ENCODE results near the gene TSN.
"Not testable (repeated sequence)": the region's sequence is repeated elsewhere in the genome, so short reads cannot be mapped to it uniquely, and the experiment has no call there.

The TSN gene

GRCh38 chr2:121809607-121810006 lies 54.2 kb downstream of the TSN start:
- H3K4me3 ChIP-seq (ENCODE audit: low read depth, low read length) = no peak overlapping the region
- no peak for TF ChIP-seq CTCF (IDR thresholded peaks at IDR 0.05; ENCODE audit: control insufficient read depth, extremely low read depth, insufficient read depth)
- no peak for DNase-seq (ENCODE audit: low read depth)

GRCh38 chr2:121810959-121811853 lies 55.8 kb downstream of the TSN start:
- peak; percentile 64 for TF ChIP-seq CTCF (IDR thresholded peaks at IDR 0.05; ENCODE audit: control insufficient read depth, extremely low read depth, insufficient read depth)
- DNase-seq (ENCODE audit: low read depth) = peak; percentile 23
- H3K4me3 ChIP-seq (ENCODE audit: low read depth, low read length) = no peak overlapping the region

GRCh38 chr2:121813083-121813482 lies 57.6 kb downstream of the TSN start:
- H3K4me3 ChIP-seq (ENCODE audit: low read depth, low read length); DNase-seq (ENCODE audit: low read depth): not testable (repeated sequence)

- TF ChIP-seq CTCF (IDR thresholded peaks at IDR 0.05; ENCODE audit: control insufficient read depth, extremely low read depth, insufficient read depth) = no peak
- H3K4me3 ChIP-seq (ENCODE audit: low read depth, low read length) = no peak overlapping the region
- DNase-seq (ENCODE audit: low read depth) = no peak
Measured at GRCh38 chr2:121815216-121815615, 59.8 kb downstream of the TSN start.

GRCh38 chr2:121816797-121817196 lies 61.3 kb downstream of the TSN start:
- no peak for TF ChIP-seq CTCF (IDR thresholded peaks at IDR 0.05; ENCODE audit: control insufficient read depth, extremely low read depth, insufficient read depth)
- DNase-seq (ENCODE audit: low read depth) = no peak

GRCh38 chr2:121817304-121817703 lies 61.9 kb downstream of the TSN start:
- not testable (repeated sequence) for DNase-seq (ENCODE audit: low read depth)

More at GRCh38 chr2:121816797-121817196, 61.3 kb downstream of the TSN start:
- H3K4me3 ChIP-seq (ENCODE audit: low read depth, low read length) = no peak overlapping the region

More at GRCh38 chr2:121817304-121817703, 61.9 kb downstream of the TSN start:
- not testable (repeated sequence) for H3K4me3 ChIP-seq (ENCODE audit: low read depth, low read length)
